ENCODE data around the gene SUCO.

The SUCO gene

DNA sequence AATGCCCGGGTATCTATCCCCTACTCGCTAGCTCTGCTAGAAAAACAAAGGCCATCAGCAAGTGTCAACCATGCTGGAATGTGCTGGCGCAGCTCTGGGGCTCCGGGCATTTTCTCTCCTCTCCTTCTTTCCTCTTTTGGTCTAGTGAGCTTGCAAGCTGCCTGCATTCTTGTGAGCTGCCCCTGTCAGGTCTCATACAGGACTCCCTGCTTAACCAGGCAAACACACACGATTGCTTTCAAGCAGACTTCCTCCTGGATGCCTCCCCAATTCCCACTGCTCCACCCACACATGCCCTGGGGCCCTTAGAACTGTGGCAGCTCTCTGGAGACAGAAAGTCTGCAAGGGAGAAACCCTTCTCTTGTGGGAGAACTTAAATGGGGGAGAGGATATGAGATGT, 35.7 kb upstream of the SUCO start:
- ChIA-PET CTCF (interaction anchor here (0.7 to 1.4 kb wide), 3 partner anchors 9 to 34 kb away, joined by 3 to 4 read pairs (median 3); no protein-coding TSS in a partner anchor), POLR2A (no interaction called here)
- DNase-seq (ENCODE audit: low read depth, low spot score): peak; percentile 5
- H3K4me3 ChIP-seq (ENCODE audit: low read depth, low read length): no peak overlapping the region
- TF ChIP-seq, protein P1, sequence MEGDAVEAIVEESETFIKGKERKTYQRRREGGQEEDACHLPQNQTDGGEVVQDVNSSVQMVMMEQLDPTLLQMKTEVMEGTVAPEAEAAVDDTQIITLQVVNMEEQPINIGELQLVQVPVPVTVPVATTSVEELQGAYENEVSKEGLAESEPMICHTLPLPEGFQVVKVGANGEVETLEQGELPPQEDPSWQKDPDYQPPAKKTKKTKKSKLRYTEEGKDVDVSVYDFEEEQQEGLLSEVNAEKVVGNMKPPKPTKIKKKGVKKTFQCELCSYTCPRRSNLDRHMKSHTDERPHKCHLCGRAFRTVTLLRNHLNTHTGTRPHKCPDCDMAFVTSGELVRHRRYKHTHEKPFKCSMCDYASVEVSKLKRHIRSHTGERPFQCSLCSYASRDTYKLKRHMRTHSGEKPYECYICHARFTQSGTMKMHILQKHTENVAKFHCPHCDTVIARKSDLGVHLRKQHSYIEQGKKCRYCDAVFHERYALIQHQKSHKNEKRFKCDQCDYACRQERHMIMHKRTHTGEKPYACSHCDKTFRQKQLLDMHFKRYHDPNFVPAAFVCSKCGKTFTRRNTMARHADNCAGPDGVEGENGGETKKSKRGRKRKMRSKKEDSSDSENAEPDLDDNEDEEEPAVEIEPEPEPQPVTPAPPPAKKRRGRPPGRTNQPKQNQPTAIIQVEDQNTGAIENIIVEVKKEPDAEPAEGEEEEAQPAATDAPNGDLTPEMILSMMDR (IDR thresholded peaks at IDR 0.05; ENCODE audit: insufficient read depth, low read length, missing control alignments): no peak

DNA sequence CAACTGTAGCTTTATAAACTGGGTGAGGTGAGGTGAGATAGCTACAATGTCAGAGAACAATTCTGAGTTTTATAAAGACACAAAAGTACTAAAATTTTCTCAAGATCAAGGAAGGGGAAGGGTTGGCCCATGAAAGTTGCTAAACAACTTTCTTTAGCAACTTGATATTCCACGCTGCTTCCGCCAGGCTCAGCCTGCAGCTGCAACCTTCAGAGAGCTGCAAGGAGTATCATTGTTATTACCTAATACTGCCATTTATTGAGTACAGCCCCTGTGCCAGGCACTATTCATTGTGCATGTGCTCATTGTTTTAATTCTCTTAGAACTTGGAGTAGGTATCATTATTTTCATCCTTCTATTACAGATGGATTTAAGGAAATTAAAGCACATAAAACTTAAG, 34.1 kb upstream of the SUCO start:
- no peak overlapping the region for H3K4me3 ChIP-seq (ENCODE audit: low read depth, low read length)
- DNase-seq (ENCODE audit: low read depth, low spot score): no peak
- ChIA-PET CTCF (no interaction called here), POLR2A (no interaction called here)
- TF ChIP-seq, protein P1 (IDR thresholded peaks at IDR 0.05; ENCODE audit: insufficient read depth, low read length, missing control alignments): no peak

DNA sequence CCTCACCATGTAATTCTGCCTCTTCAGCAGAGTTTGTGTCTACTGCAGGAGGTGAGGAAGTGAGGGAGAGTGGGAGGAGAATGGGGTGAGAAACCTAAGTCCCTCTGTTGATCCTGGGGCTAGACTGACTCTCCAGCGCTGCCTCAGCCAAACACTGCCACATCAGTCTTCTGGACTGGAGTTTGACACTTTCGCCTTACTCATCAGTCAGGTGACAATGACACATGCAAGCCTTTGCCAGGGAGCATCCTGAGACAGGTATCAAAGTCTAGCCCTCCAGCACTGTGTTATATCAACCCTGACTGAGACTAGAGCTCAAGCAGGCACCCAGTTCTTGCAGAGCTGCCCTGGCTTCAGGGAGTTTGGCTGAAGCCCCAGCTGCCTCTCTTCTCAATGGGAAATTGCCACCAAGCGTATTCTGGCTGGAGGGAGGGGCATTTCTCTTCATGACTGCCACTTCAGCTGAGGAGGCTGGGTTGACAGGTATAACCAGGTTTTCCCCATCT, 33.3 kb upstream of the SUCO start:
- ChIA-PET POLR2A (no interaction called here), CTCF (no interaction called here)

DNA sequence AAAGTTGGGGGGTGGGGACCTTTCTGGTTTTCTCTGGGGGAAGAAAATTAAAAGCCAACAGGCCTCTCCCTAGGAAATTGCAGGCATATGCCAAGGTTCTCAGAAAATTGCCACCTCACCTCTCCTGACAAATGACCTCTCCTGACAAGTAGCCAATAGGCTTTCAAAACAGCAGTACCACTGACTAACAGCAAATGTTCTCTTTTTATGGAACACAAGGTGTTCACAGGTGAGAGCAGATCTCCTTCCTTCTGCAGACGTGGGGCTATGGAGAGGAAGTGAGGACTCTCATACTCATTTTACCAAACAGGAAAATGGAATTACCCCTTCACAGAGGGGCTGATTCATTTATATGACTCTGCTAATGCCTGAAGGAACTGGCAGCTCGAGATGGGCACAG, 32.7 kb upstream of the SUCO start:
- ChIA-PET CTCF (no interaction called here), POLR2A (no interaction called here)
- DNase-seq (ENCODE audit: low read depth, low spot score): no peak
- no peak overlapping the region for H3K4me3 ChIP-seq (ENCODE audit: low read depth, low read length)
- TF ChIP-seq, protein P1 (IDR thresholded peaks at IDR 0.05; ENCODE audit: insufficient read depth, low read length, missing control alignments): no peak

More for the DNA sequence above, 33.3 kb upstream of the SUCO start:
- DNase-seq (ENCODE audit: low read depth, low spot score): no peak
- H3K4me3 ChIP-seq (ENCODE audit: low read depth, low read length): no peak overlapping the region
- TF ChIP-seq, protein P1 (IDR thresholded peaks at IDR 0.05; ENCODE audit: insufficient read depth, low read length, missing control alignments): no peak

DNA sequence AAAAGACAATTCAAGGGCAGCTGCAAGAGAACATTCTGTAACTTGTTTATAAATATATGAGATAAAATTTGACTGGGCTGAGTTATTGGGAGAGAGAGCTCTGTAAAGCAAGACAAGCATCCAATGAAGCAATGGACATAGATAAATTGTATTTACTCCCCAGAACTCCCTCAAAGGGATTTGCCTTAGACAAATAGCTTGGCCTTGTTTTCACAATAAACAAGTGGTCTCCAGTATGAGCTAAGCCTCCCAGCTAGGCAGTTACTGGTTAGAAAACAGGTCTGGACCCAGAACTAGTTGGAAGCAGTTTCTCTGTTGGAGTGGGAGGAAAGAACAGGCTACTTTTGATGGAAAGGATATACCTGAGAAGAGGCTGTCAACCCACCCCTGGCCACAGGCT, 25.2 kb upstream of the SUCO start:
- TF ChIP-seq, protein P1 (IDR thresholded peaks at IDR 0.05; ENCODE audit: insufficient read depth, low read length, missing control alignments): no peak
- no peak overlapping the region for H3K4me3 ChIP-seq (ENCODE audit: low read depth, low read length)
- DNase-seq (ENCODE audit: low read depth, low spot score): no peak
- CTCF ChIA-PET: interaction anchor here (1.8 kb wide), 1 partner anchor 10 kb away, joined by 4 read pairs; no protein-coding TSS in a partner anchor
- POLR2A ChIA-PET: no interaction called here

DNA sequence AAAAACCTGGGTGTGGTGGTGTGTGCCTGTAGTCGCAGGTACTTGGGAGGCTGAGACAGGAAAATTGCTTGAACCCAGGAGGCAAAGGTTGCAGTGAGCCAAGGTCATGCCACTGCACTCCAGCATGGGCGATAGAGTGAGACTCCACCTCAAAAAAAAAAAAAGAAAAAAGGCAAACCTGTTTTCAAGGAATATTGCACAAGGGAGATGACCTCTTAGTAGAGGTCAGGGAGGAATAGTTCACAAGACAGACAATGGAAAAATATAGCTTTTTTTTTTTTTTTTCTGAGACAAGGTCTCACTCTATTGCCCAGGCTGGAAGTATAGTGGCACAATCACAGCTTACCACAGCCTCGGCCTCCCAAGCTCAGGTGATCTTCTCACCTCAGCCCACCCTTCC, 22.5 kb upstream of the SUCO start:
- TF ChIP-seq, protein P1 (IDR thresholded peaks at IDR 0.05; ENCODE audit: insufficient read depth, low read length, missing control alignments): no peak
- CTCF ChIA-PET: interaction anchor here (1.0 to 1.3 kb wide), 2 partner anchors 22 to 508 kb away, joined by 3 to 4 read pairs; no protein-coding TSS in a partner anchor
- H3K4me3 ChIP-seq (ENCODE audit: low read depth, low read length): no peak overlapping the region
- no peak for DNase-seq (ENCODE audit: low read depth, low spot score)
- POLR2A ChIA-PET: no interaction called here
